OCI-LY7 (cell line): ENCODE measurements around the gene SH2B2. TPM values are rescaled to one million over a fixed set of nuclear protein-coding genes. Genes with fewer than 3 reads are reported as not detected.

ENCODE experiments used
- BruUV-seq: library from RNA; stranded (reverse); fragments of 400-500 nt; replicated peaks from 2 replicates; lab custom pipeline; 2021; lab: Mats Ljungman, UMichigan
- CTCF ChIA-PET: fragments of 300-600 bp; sonication (Branson Sonifier 250); formaldehyde crosslinking; loops from one replicate; lab custom pipeline; 2022; ENCODE audit warnings: antibody characterized with exemption; ENCODE audit not compliant: unreplicated experiment; lab: Charles Lee
- POLR2A ChIA-PET: fragments of 300-600 bp; sonication (Branson Sonifier 250); formaldehyde crosslinking; loops from one replicate; lab custom pipeline; 2022; ENCODE audit warnings: antibody characterized with exemption; lab: Charles Lee
- DNase-seq: peaks from one replicate; pipeline ENCODE4 v3.0.0-alpha.2; 2015; ENCODE audit warnings: low spot score
- H2AFZ ChIP-seq: fragments of 200-600 bp; sonication (generic), shearing (Covaris generic); 2 replicates; pipeline ENCODE4 v1.6.1; 2014; ENCODE audit warnings: mild to moderate bottlenecking, antibody characterized with exemption, low read length, moderate library complexity
- H3K27ac ChIP-seq: fragments of 200-600 bp; sonication (generic); 2 replicates; pipeline ENCODE4 v1.5.1; 2014; ENCODE audit warnings: mixed run types, low read depth, mild to moderate bottlenecking, moderate library complexity, low read length, inconsistent platforms; ENCODE audit not compliant: poor library complexity, severe bottlenecking
- H3K36me3 ChIP-seq: fragments of 200-600 bp; sonication (generic); 2 replicates; pipeline ENCODE4 v1.6.1; 2014; ENCODE audit warnings: mild to moderate bottlenecking, antibody characterized with exemption, low read length, moderate library complexity, mixed read lengths; ENCODE audit not compliant: insufficient read depth
- H3K4me1 ChIP-seq: fragments of 200-600 bp; sonication (generic); 2 replicates; pipeline ENCODE4 v1.5.1; 2014; ENCODE audit warnings: mild to moderate bottlenecking, low read length; ENCODE audit not compliant: insufficient read depth, poor library complexity, severe bottlenecking
- H3K4me2 ChIP-seq: fragments of 200-600 bp; sonication (generic); 2 replicates; pipeline ENCODE4 v1.6.1; 2014; ENCODE audit warnings: mild to moderate bottlenecking, low read length
- H3K4me3 ChIP-seq: fragments of 200-600 bp; sonication (generic); 2 replicates; pipeline ENCODE4 v1.5.1; 2014; ENCODE audit warnings: mild to moderate bottlenecking, low read depth, low read length; ENCODE audit not compliant: poor library complexity, severe bottlenecking
- H3K79me2 ChIP-seq: fragments of 200-600 bp; sonication (generic); 2 replicates; pipeline ENCODE4 v1.6.1; 2016; ENCODE audit warnings: low read depth, mild to moderate bottlenecking, low read length, moderate library complexity, mixed read lengths; ENCODE audit not compliant: insufficient read depth
- H3K9me2 ChIP-seq: fragments of 200-600 bp; sonication (generic); 2 replicates; pipeline ENCODE4 v1.6.1; 2016; ENCODE audit warnings: mild to moderate bottlenecking, low read length, mixed read lengths; ENCODE audit not compliant: insufficient read depth
- H3K9me3 ChIP-seq: fragments of 200-600 bp; sonication (generic); 2 replicates; pipeline ENCODE4 v1.6.1; 2014; ENCODE audit warnings: mild to moderate bottlenecking, mixed run types, low read length, mixed read lengths
- H4K20me1 ChIP-seq: fragments of 200-600 bp; sonication (generic); 2 replicates; pipeline ENCODE4 v1.6.1; 2014; ENCODE audit warnings: mild to moderate bottlenecking, antibody characterized with exemption, low read length, moderate library complexity, mixed read lengths; ENCODE audit not compliant: insufficient read depth
- EZH2phosphoT487 ChIP-seq: fragments of 200-600 bp; sonication (generic); IDR thresholded peaks from 2 replicates; pipeline ENCODE4 v1.6.1; 2018; ENCODE audit warnings: low read depth, borderline replicate concordance, mild to moderate bottlenecking, mixed run types, antibody characterized with exemption, low read length, moderate library complexity, mixed read lengths
- intact Hi-C: fragments of 100-400 bp; cut with micrococcal nuclease; formaldehyde crosslinking; loops from one replicate; pipeline ENCODE4 v1.10.0; 2022; ENCODE audit not compliant: unreplicated experiment
- total RNA-seq, 2 experiments: library from RNA; depleted of rRNA in 1 of 2; stranded (reverse); fragments of >200 nt in 1 of 2; shearing (Covaris generic) in 1 of 2; gene quantifications; 2 replicates each; pipeline ENCODE4 v1.2.3, GENCODE V29; 2014 to 2022
- TF ChIP-seq, protein P1 (sequence below): fragments of 200-600 bp; sonication (generic); conservative IDR thresholded peaks from 2 replicates; pipeline ENCODE4 v1.5.1; 2014; ENCODE audit warnings: mild to moderate bottlenecking, antibody characterized with exemption, low read length, moderate library complexity, mixed read lengths

SH2B2 gene
- total RNA-seq, 2 experiments from 2014 or later, result 42.0 to 131 TPM

DNA sequence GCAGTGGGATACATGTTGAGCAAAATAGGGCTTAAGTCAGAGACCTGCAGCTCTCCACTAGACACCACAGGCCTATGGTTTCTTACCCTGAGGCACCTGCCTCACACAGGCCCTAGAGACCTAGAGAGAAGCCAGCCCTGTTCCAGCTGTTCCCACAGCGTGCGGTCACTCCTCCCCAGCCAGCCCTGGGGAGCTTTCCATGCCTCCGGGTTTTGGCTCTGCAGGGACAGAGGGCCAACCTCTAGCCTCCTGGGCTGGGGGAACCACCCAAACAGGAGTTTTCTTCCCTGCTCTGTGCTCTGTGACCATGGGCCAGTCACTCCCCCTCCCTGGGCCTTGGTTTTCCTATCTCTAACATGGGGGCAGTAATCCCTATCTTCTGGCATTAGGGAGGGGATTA, 33.0 kb downstream of the SH2B2 start:
- H3K4me3 ChIP-seq, result no peak overlapping the region
- H3K9me2 ChIP-seq, result no peaks in the 10 kb centered on the region
- no peak for TF ChIP-seq EZH2phosphoT487
- TF ChIP-seq, protein P1, sequence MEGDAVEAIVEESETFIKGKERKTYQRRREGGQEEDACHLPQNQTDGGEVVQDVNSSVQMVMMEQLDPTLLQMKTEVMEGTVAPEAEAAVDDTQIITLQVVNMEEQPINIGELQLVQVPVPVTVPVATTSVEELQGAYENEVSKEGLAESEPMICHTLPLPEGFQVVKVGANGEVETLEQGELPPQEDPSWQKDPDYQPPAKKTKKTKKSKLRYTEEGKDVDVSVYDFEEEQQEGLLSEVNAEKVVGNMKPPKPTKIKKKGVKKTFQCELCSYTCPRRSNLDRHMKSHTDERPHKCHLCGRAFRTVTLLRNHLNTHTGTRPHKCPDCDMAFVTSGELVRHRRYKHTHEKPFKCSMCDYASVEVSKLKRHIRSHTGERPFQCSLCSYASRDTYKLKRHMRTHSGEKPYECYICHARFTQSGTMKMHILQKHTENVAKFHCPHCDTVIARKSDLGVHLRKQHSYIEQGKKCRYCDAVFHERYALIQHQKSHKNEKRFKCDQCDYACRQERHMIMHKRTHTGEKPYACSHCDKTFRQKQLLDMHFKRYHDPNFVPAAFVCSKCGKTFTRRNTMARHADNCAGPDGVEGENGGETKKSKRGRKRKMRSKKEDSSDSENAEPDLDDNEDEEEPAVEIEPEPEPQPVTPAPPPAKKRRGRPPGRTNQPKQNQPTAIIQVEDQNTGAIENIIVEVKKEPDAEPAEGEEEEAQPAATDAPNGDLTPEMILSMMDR, result no peak
- H3K4me2 ChIP-seq, result no peak overlapping the region
- H2AFZ ChIP-seq, result no peak overlapping the region
- no peaks in the 10 kb centered on the region for H3K79me2 ChIP-seq
- H3K27ac ChIP-seq, result peak overlapping the region; percentile 4
- ChIA-PET POLR2A (interaction anchor here (0.5 kb wide), 1 partner anchor 10 kb away, joined by 3 read pairs; no protein-coding TSS in a partner anchor), CTCF (interaction anchor here (0.6 kb wide), 1 partner anchor 144 kb away, joined by 5 read pairs; no protein-coding TSS in a partner anchor)
- no TSS peak for BruUV-seq
- H4K20me1 ChIP-seq, result no peaks in the 10 kb centered on the region
- intact Hi-C loops, result loop anchor here (5.0 kb wide), 2 partner anchors 32 to 68 kb away; partner anchors contain the start of gene SH2B2
- no peak for DNase-seq
- H3K36me3 ChIP-seq, result peaks cover 94% of the 10 kb centered on the region
- H3K4me1 ChIP-seq, result peaks cover 6% of the 10 kb centered on the region
- no peaks in the 10 kb centered on the region for H3K9me3 ChIP-seq

DNA sequence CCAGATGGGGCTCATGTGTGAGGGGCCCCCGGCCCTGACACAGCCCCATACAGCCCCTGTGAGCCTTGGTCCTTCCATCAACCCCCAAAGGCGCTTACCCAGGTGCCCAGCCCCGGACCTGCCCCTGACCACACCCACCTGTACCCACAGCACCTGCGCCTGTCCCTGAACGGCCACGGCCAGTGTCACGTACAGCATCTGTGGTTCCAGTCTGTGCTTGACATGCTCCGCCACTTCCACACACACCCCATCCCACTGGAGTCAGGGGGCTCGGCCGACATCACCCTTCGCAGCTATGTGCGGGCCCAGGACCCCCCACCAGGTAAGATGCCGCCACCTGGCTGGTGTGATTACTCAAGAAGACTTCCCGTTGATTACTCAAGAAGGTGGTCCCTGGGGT, 33.5 kb downstream of the SH2B2 start:
- no peaks in the 10 kb centered on the region for H3K9me2 ChIP-seq
- no peak for DNase-seq
- H3K4me3 ChIP-seq, result no peak overlapping the region
- peaks cover 6% of the 10 kb centered on the region for H3K4me1 ChIP-seq
- intact Hi-C loops, result loop anchor here (5.0 kb wide), 2 partner anchors 33 to 67 kb away; partner anchors contain the start of gene SH2B2
- H3K9me3 ChIP-seq, result no peaks in the 10 kb centered on the region
- BruUV-seq, result no TSS peak
- no peak overlapping the region for H2AFZ ChIP-seq
- no peaks in the 10 kb centered on the region for H4K20me1 ChIP-seq
- TF ChIP-seq EZH2phosphoT487, result no peak
- TF ChIP-seq, protein P1, result no peak
- ChIA-PET CTCF (no interaction called here), POLR2A (no interaction called here)
- H3K79me2 ChIP-seq, result no peaks in the 10 kb centered on the region
- no peak overlapping the region for H3K4me2 ChIP-seq
- H3K27ac ChIP-seq, result no peak overlapping the region
- H3K36me3 ChIP-seq, result peaks cover 89% of the 10 kb centered on the region

DNA sequence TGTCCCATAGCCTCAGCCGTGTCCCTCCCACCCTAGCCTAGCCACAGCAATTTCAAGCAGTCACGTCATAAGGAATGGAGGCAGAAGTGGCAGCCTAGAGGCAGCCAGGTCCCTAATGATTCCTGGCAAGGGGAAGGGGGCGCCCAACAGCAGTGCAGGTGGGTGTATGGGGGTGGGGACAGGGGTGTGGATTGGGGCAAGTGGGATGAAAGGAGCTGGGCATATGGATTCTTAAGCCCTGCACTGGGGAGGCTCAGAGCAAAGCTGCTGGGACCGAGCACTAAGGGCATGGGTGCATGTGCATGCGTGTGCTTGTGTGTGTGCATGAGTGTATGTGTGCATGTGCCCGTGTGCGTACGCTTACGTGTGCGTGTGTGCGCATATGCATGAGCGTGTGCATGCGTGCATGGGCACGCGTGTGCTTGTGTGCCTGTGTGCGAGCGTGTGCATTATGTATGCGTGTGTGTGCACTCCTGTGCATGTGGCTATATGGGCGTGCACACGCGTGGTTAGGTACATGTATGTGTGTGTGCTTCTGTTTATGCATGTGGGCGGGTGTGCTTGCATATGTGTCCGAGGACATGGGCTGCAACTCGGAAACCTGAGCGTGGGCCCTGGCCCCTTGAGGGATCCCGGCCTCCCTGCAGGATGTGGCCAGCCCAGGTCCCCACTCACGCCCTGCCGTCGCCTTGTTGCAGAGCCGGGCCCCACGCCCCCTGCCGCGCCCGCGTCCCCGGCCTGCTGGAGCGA, 34.1 kb downstream of the SH2B2 start:
- ChIA-PET POLR2A (no interaction called here), CTCF (no interaction called here)
- TF ChIP-seq, protein P1, result no peak
- TF ChIP-seq EZH2phosphoT487, result no peak
- Histone ChIP-seq H3K9me2 (no peaks in the 10 kb centered on the region), H3K27ac (no peak overlapping the region), H2AFZ (no peak overlapping the region), H3K4me1 (peaks cover 6% of the 10 kb centered on the region), H3K79me2 (no peaks in the 10 kb centered on the region), H3K4me3 (no peak overlapping the region), H3K9me3 (no peaks in the 10 kb centered on the region), H3K36me3 (peaks cover 83% of the 10 kb centered on the region), H4K20me1 (no peaks in the 10 kb centered on the region), H3K4me2 (no peak overlapping the region)
- no peak for DNase-seq
- BruUV-seq, result no TSS peak
- intact Hi-C loops, result loop anchor here (5.0 kb wide), 2 partner anchors 33 to 67 kb away; partner anchors contain the start of gene SH2B2
